ENCODE data around the gene OSER1.

The OSER1 gene

DNA sequence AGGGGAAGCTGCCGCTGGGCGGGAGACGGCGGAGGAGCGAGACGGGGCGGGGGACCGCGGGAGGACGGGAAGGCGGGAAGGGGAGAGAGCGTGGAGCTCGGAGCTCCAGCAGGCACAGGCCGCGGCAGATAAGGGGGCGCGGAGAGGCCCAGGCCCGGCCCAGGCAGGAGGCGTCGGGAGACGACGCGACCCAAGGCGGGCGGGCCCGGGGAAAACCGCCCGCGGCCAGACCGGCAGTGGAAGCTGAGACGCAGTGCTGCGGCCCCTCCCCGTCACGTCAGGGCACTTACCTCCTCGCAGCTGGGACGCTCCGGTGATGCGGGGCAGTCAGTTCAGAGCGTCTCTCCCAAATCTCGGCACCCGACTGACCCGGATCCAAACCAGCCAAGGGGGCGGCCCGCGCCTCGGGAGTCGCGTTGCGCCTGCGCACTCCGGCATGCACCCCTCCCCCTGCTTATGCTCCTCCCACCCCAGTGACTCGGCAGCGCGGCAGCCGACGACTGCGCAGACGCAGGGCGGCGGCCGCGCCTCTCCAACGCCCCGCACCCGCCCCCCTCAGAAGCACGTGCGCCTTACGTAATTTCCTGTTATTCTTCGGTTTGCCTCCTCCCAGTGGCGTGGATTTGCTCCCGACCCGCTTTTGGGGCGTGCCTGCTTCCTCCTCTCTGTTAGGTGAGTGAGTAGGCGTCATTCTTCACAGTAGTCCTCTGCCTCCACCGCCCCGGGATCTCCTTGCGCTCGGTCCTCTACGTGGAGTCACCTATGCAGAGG, at the start of gene OSER1:
TSS of gene OSER1 (minus strand) at position 366 of the 771 bp plus-strand sequence. CDS start 3,814 bp downstream, outside the sequence.
- TF ChIP-seq GATA3 (IDR thresholded peaks at IDR 0.05; ENCODE audit: low read depth, low read length), result no peak
- no peak; the same call in 1 of the 2 replicates for TF ChIP-seq GATA2 (IDR thresholded peaks at IDR 0.05; ENCODE audit: low read depth, low read length)

DNA sequence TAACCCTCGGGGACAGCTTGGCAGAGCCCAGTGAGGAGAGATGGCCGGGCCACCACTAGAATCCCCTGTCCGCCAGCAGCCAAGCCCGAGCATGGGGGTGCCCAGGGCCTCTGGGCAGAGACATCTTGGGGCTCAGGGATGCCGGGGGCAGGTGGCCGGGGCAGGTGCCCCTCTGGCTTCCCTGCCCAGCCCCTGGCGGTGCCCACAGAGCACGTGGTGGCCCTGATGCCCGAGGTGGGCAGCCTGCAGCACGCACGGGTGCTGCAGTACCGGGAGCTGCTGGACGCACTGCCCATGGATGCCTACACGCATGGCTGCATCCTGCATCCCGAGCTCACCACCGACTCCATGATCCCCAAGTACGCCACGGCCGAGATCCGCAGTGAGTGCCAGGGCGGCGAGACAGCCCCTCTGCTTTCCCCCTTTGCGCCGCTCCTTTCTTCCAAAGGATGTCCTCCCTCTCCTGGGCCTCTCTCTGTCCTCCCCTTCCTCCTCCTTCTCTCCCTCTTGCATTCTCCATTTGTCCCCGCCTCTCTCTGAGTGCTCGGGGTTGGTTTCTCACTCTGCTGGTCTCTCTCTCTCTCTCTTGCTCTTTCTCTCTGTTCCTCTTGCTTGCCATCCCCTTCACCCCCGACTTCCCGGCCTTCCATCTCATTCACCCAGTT, 47.8 kb upstream of the OSER1 start:
- TF ChIP-seq GATA3 (IDR thresholded peaks at IDR 0.05; ENCODE audit: low read depth, low read length) (no peak), GATA2 (IDR thresholded peaks at IDR 0.05; ENCODE audit: low read depth, low read length) (no peak)

- TF ChIP-seq GATA3 (IDR thresholded peaks at IDR 0.05; ENCODE audit: low read depth, low read length) (no peak), GATA2 (IDR thresholded peaks at IDR 0.05; ENCODE audit: low read depth, low read length) (no peak)
Measured at GRCh38 chr20:44256961-44257360, 46.4 kb upstream of the OSER1 start.

DNA sequence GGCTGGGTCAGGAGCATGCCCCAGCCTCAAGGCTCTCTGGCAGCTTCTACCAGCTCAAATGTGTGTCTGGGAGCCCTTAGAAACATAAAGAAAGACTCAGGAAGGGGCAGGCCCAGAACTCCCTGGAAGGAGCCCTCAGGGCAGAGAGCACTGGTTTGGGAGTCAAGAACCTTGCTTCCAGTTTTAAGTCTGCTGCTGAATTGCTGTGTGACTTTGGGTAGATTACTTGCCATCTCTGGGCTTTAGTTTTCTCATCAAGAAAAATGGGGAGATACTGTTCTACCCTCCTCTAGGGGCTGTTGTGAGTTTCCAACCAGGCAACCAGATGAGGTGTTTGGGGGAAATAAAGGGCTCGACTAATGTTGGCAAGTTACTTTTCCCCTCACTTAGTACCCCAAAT, 45.4 kb upstream of the OSER1 start:
- TF ChIP-seq GATA3 (IDR thresholded peaks at IDR 0.05; ENCODE audit: low read depth, low read length) (no peak), GATA2 (IDR thresholded peaks at IDR 0.05; ENCODE audit: low read depth, low read length) (no peak)

DNA sequence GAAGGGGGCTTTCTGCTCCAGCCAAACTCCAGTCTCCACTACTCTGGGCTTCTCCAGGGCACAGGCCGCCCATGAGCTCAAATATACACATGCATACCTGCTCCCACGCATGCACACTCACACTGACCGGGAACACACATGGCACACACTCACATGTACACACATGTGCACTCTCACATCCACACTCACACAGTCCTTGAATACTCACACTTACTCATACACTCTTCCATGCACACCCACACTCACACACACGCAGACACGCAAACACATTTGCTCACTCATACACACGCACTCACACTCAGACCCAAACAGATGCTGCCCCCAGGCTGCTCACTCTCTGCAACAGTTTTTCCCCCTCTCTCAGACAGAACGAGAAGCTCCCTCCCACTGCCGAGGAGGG, 43.5 kb upstream of the OSER1 start:
- TF ChIP-seq GATA2 (IDR thresholded peaks at IDR 0.05; ENCODE audit: low read depth, low read length), result no peak
- no peak for TF ChIP-seq GATA3 (IDR thresholded peaks at IDR 0.05; ENCODE audit: low read depth, low read length)

GRCh38 chr20:44253528-44253927, 43.0 kb upstream of the OSER1 start:
- TF ChIP-seq GATA3 (IDR thresholded peaks at IDR 0.05; ENCODE audit: low read depth, low read length) (no peak), GATA2 (IDR thresholded peaks at IDR 0.05; ENCODE audit: low read depth, low read length) (no peak)

GRCh38 chr20:44251284-44251683, 40.7 kb upstream of the OSER1 start:
- TF ChIP-seq GATA2 (IDR thresholded peaks at IDR 0.05; ENCODE audit: low read depth, low read length) (no peak), GATA3 (IDR thresholded peaks at IDR 0.05; ENCODE audit: low read depth, low read length) (no peak)

GRCh38 chr20:44248410-44248759, 37.8 kb upstream of the OSER1 start:
- TF ChIP-seq GATA3 (IDR thresholded peaks at IDR 0.05; ENCODE audit: low read depth, low read length) (no peak), GATA2 (IDR thresholded peaks at IDR 0.05; ENCODE audit: low read depth, low read length) (no peak)

DNA sequence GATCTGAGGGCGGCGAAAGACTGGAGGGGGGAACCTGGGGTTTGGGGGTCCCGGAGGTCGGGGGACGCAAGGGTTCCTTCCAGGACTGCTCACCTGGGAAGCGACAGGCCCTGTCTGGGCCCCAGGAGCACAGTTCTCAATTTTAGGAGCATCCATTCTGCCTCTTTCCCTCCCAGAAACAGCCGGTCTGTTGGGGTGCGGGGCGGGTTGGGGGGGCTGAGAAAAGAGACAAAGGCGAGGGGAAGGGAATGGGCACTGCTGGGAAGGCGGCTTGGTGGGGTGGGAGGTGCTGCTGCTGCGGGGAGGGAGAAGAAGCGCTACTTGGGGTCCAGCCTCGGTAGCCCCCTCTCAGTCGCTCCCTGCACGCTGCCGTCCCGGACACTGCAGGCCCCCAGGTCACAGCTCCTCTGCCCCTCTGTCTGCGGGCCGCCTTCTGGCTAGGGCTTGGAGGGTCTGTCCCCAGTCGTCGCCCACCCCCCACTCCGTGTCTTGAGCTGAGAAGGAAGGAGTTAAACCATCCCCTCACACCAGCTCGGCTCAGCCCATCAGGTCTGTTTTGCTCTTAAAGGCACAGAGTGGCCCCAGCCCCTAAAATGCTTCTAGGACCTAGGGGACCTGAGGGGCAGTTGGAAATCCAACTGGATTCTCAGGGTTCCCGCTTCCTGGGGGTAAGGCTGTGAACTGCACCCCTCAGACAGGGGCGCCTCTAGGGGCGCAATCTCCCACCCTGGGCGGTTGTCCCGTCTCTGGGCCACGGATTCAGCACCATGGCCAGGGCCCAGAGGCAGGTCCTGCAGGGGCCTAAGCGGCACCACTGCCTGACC, 37.2 kb upstream of the OSER1 start:
- no peak for TF ChIP-seq GATA2 (IDR thresholded peaks at IDR 0.05; ENCODE audit: low read depth, low read length)
- TF ChIP-seq GATA3 (IDR thresholded peaks at IDR 0.05; ENCODE audit: low read depth, low read length), result no peak

DNA sequence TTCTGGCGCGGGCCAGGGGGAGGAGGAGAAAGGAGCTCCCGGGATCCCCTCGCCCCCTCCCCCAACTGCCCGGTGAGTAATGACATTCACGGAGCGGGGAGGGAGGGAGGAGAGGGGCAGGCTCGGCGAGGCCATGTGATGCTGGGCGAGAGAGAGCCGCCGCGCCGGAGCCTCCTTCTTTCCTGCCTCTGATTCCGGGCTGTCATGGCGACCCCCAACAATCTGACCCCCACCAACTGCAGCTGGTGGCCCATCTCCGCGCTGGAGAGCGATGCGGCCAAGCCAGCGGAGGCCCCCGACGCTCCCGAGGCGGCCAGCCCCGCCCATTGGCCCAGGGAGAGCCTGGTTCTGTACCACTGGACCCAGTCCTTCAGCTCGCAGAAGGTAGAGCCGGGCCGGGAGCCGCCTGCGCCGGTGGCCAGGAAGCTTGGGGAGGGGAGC, 36.6 kb upstream of the OSER1 start, which contains the start of gene GDAP1L1:
TSS of gene GDAP1L1 (plus strand) at position 178 of the 441 bp plus-strand sequence. CDS start at position 205, 27 bp downstream.
- TF ChIP-seq GATA3 (IDR thresholded peaks at IDR 0.05; ENCODE audit: low read depth, low read length) (no peak), GATA2 (IDR thresholded peaks at IDR 0.05; ENCODE audit: low read depth, low read length) (no peak)

- TF ChIP-seq GATA3 (IDR thresholded peaks at IDR 0.05; ENCODE audit: low read depth, low read length), result no peak
- peak; percentile 51; the same call in 1 of the 2 replicates for TF ChIP-seq GATA2 (IDR thresholded peaks at IDR 0.05; ENCODE audit: low read depth, low read length)
Measured at GRCh38 chr20:44245977-44246376, 35.4 kb upstream of the OSER1 start.

DNA sequence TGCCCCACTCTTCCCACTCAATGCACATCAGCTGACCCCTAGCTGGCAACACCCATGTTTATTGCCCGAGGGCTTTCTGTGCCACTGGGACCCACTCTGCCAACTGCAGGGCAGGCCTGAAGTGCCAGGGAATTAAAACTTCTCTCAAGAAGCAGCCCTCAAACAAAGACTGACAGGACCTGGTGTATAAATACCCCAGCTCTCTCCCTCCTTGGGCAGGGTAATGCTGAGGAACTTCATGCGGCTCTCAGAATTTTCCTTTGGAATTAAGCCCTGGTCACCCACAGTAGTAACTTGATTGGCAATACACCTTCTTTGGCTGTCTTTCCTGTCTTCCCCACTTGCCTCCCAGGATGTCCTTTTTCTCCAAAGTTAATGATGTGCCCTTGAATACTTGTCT, 31.2 kb upstream of the OSER1 start:
- TF ChIP-seq GATA3 (IDR thresholded peaks at IDR 0.05; ENCODE audit: low read depth, low read length) (no peak), GATA2 (IDR thresholded peaks at IDR 0.05; ENCODE audit: low read depth, low read length) (no peak)

GRCh38 chr20:44235702-44236101, 25.1 kb upstream of the OSER1 start:
- TF ChIP-seq GATA2 (IDR thresholded peaks at IDR 0.05; ENCODE audit: low read depth, low read length) (no peak), GATA3 (IDR thresholded peaks at IDR 0.05; ENCODE audit: low read depth, low read length) (no peak)

Data from SH-SY5Y (cell line).